Lower lobe of right lung (tissue), 2 donors: Measurements from ENCODE around the gene DHRS12. TPM values are rescaled to one million over a fixed set of nuclear protein-coding genes. Genes with fewer than 3 reads are reported as not detected.

Source experiments
- ATAC-seq, 2 donors: fragments of 200-7000 bp; cut with Tn5 transposase; one replicate each; pipeline ENCODE4 v1.9.1; 2020 to 2022; ENCODE audit warnings: mild to moderate bottlenecking in 2 of 2, moderate library complexity in 2 of 2
- DNase-seq: peaks from one replicate; pipeline ENCODE4 v3.0.0-alpha.2; 2020
- H3K27ac ChIP-seq: fragments of 200-600 bp; one replicate; pipeline ENCODE4 v1.8.0; 2022
- H3K27me3 ChIP-seq: fragments of 200-600 bp; one replicate; pipeline ENCODE4 v1.8.0; 2022; ENCODE audit warnings: low read depth
- H3K36me3 ChIP-seq: fragments of 200-600 bp; one replicate; pipeline ENCODE4 v1.8.0; 2022; ENCODE audit warnings: mild to moderate bottlenecking
- H3K4me1 ChIP-seq: fragments of 200-600 bp; one replicate; pipeline ENCODE4 v1.8.0; 2022
- H3K4me3 ChIP-seq: fragments of 200-600 bp; one replicate; pipeline ENCODE4 v1.8.0; 2022; ENCODE audit warnings: mild to moderate bottlenecking
- H3K9me3 ChIP-seq: fragments of 200-600 bp; one replicate; pipeline ENCODE4 v1.8.0; 2022
- CTCF ChIP-seq: fragments of 200-600 bp; IDR thresholded peaks from one replicate; pipeline ENCODE4 v1.8.0; 2022; ENCODE audit warnings: antibody characterized with exemption, mild to moderate bottlenecking
- intact Hi-C: fragments of 100-400 bp; cut with DNase I; formaldehyde crosslinking; loops from one replicate; pipeline ENCODE4 v1.11.0; 2022
- total RNA-seq: library from RNA; stranded (reverse); fragmentation: NEBNext Ultra II Directional; extraction: Animal tissue kit (Norgen Biotek cat#: 25700); gene quantifications from one replicate; pipeline ENCODE4 v1.2.1, GENCODE V29; 2021
- donor health status: DM: no; HTN: yes; CAD: no; lungs with severe emphysema.

Gene DHRS12
- total RNA-seq, 1 donor from 2014 or later: 13.4 TPM

GRCh38 chr13:51782026-51782710, 21.8 kb downstream of the DHRS12 start:
- intact Hi-C loops: no loop called here
- Histone ChIP-seq H3K36me3 (no peaks in the 10 kb centered on the region), H3K27me3 (no peaks in the 10 kb centered on the region), H3K27ac (no peak overlapping the region), H3K9me3 (no peaks in the 10 kb centered on the region), H3K4me3 (no peak overlapping the region), H3K4me1 (peaks cover 15% of the 10 kb centered on the region)
- TF ChIP-seq CTCF: no peak
- no peak for ATAC-seq
- DNase-seq: no peak

DNA sequence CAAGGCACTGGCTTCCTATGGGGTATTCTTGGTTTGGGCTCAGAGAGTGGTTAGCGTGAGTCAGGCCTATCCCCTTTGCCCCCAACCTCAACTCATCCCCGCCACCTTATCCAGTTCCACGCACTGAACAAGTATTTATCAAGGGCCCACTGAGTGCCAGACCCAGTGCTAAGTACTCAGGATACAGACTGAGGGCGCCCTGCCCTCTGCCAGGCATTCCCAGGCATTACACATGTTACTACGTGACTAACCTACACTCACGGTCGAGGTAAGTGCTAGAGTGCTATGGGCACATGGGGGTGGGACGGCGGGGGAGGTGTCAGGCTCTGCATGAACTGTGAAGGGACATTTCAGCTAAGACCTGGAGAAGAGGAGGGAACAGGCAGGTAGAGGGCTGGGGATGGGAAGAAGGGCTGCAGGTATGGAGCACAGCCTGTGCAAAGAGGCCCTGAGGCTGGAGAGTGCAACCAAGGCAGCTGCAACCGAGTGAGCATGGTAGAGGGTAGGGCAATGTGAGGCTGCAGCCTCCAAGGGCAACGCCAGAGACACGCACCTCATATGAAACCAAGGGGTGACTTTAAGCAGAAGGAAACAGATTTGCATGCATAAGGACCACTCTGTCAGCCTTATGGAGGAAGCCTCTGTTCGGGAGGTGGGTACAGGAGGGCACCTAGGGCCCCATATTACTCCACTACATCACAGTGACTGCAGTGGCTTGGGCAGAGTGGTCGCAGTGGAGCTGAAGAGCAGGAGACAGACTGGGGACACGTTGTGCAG, 22.5 kb downstream of the DHRS12 start:
- Histone ChIP-seq H3K27me3 (no peaks in the 10 kb centered on the region), H3K36me3 (no peaks in the 10 kb centered on the region), H3K27ac (no peak overlapping the region), H3K4me1 (peaks cover 8% of the 10 kb centered on the region), H3K4me3 (no peak overlapping the region), H3K9me3 (no peaks in the 10 kb centered on the region)
- peak; percentile 24 for TF ChIP-seq CTCF
- no peak for DNase-seq
- peak; percentile 78 to 83 for ATAC-seq
- intact Hi-C loops: no loop called here

GRCh38 chr13:51780099-51780498, 23.9 kb downstream of the DHRS12 start:
- no peak for ATAC-seq

GRCh38 chr13:51778392-51778791, 25.6 kb downstream of the DHRS12 start:
- Histone ChIP-seq H3K4me3 (no peak overlapping the region), H3K27me3 (no peaks in the 10 kb centered on the region), H3K27ac (no peak overlapping the region), H3K36me3 (no peaks in the 10 kb centered on the region), H3K9me3 (no peaks in the 10 kb centered on the region), H3K4me1 (no peaks in the 10 kb centered on the region)
- intact Hi-C loops: no loop called here
- ATAC-seq (no peak), DNase-seq (no peak)
- TF ChIP-seq CTCF: no peak

More at GRCh38 chr13:51780099-51780498, 23.9 kb downstream of the DHRS12 start:
- intact Hi-C loops: no loop called here
- Histone ChIP-seq H3K27ac (no peak overlapping the region), H3K27me3 (no peaks in the 10 kb centered on the region), H3K4me1 (no peaks in the 10 kb centered on the region), H3K4me3 (no peak overlapping the region), H3K9me3 (no peaks in the 10 kb centered on the region), H3K36me3 (no peaks in the 10 kb centered on the region)
- DNase-seq: no peak
- TF ChIP-seq CTCF: no peak

DNA sequence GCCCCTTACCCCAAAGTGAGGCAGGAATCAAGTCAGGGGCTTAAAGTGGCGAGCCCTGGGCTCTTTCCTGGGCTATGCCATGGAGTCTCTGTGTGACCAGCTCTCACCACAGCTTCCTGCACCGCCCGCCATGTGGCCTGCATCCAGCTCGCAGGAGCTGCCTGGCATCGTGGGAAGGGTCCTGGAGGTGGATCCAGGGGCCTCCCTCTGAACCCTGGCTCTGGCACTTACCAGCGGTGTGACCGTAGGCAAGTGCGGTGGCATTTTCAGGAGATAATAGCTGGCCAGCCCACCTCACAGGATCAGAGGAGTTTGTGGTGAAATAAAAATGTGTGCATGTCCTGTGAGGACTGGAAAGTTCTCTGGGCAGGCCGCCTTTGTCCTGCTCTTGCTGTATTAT, 26.0 kb downstream of the DHRS12 start:
- no peaks in the 10 kb centered on the region for H3K36me3 ChIP-seq
- no peak overlapping the region for H3K4me3 ChIP-seq
- intact Hi-C loops: no loop called here
- H3K27ac ChIP-seq: no peak overlapping the region
- DNase-seq (no peak), ATAC-seq (no peak)
- no peak for TF ChIP-seq CTCF
- no peaks in the 10 kb centered on the region for H3K4me1 ChIP-seq
- no peaks in the 10 kb centered on the region for H3K9me3 ChIP-seq
- no peaks in the 10 kb centered on the region for H3K27me3 ChIP-seq
